Measurements from ENCODE around the gene SETD7.

- TF ChIP-seq CTCF (IDR thresholded peaks at IDR 0.05): no peak
- no peak for TF ChIP-seq POLR2A (IDR thresholded peaks at IDR 0.05)
- no peak for TF ChIP-seq POLR2AphosphoS5 (IDR thresholded peaks at IDR 0.05)
- TF ChIP-seq EP300 (IDR thresholded peaks at IDR 0.05; ENCODE audit: low read depth): no peak
Measured at GRCh38 chr4:139503622-139504166, 52.3 kb downstream of the SETD7 start.
